Naive thymus-derived CD8-positive, alpha-beta T cell (primary cell): ENCODE measurements around the gene LCE5A. TPM values are rescaled to one million over a fixed set of nuclear protein-coding genes. Genes with fewer than 3 reads are reported as not detected.
"Not testable (repeated sequence)": the region's sequence is repeated elsewhere in the genome, so short reads cannot be mapped to it uniquely, and the experiment has no call there.

Experiments used
- ATAC-seq, 2 donors: fragments of 150-1000 bp; cut with Tn5 transposase in 1 of 2; sonication (Bioruptor Pico), chemical (Tn5 transposase) in 1 of 2; 1 replicate in 1 of 2; 2 replicates in 1 of 2; pipeline ENCODE4 v1.10.0; 2021; ENCODE audit warnings: mild to moderate bottlenecking in 2 of 2, moderate library complexity in 2 of 2
- POLR2A ChIA-PET: fragments of 350-600 bp; sonication (Branson Sonifier 250); formaldehyde crosslinking; loops from one replicate; lab custom pipeline; 2021; ENCODE audit warnings: antibody characterized with exemption; lab: Charles Lee
- DNase-seq, 10 donors: peaks; one replicate each; pipeline versions ENCODE4 v3.0.0 to v3.0.0-alpha.2; 2020 to 2022
- H3K27ac Mint-ChIP-seq, 10 donors: one replicate each; pipeline ENCODE4 v1.8.0; 2020 to 2022; ENCODE audit warnings: mild to moderate bottlenecking in 10 of 10, mixed read lengths in 10 of 10, moderate library complexity in 4 of 10, inconsistent platforms in 1 of 10
- H3K27me3 Mint-ChIP-seq, 5 donors: one replicate each; pipeline ENCODE4 v1.8.0; 2021 to 2022; ENCODE audit warnings: mixed read lengths in 5 of 5
- H3K36me3 Mint-ChIP-seq, 3 donors: one replicate each; pipeline ENCODE4 v1.8.0; 2020 to 2022; ENCODE audit warnings: mixed read lengths in 3 of 3, mild to moderate bottlenecking in 2 of 3, inconsistent platforms in 1 of 3
- H3K4me1 Mint-ChIP-seq, 4 donors: one replicate each; pipeline ENCODE4 v1.8.0; 2021 to 2022; ENCODE audit warnings: mixed read lengths in 4 of 4
- H3K4me3 Mint-ChIP-seq, 10 donors: one replicate each; pipeline ENCODE4 v1.8.0; 2020 to 2022; ENCODE audit warnings: mild to moderate bottlenecking in 10 of 10, mixed read lengths in 10 of 10, moderate library complexity in 6 of 10, inconsistent platforms in 1 of 10
- H3K9me3 Mint-ChIP-seq, 9 donors: one replicate each; pipeline ENCODE4 v1.8.0; 2020 to 2022; ENCODE audit warnings: mixed read lengths in 9 of 9, mild to moderate bottlenecking in 3 of 9, inconsistent platforms in 1 of 9, moderate library complexity in 1 of 9
- polyA plus RNA-seq, 3 donors: library from polyadenylated mRNA; unstranded; fragments of 300-500 nt; fragmentation: Illumina TruSeq; gene quantifications; one replicate each; pipeline ENCODE4 v1.2.3, GENCODE V29; 2021
- total RNA-seq, 8 experiments: library from RNA in 2 of 8; stranded (reverse) in 2 of 8; gene quantifications; one replicate each; pipeline ENCODE4 v1.2.3 and lab custom pipeline; 2021 to 2026

The LCE5A gene, protein sequence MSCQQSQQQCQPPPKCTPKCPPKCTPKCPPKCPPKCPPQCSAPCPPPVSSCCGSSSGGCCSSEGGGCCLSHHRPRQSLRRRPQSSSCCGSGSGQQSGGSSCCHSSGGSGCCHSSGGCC
- total RNA-seq (not detected), polyA plus RNA-seq (not detected), total RNA-seq (lab: John Stamatoyannopoulos, UW) (0 reads per million in 6 experiments)

DNA sequence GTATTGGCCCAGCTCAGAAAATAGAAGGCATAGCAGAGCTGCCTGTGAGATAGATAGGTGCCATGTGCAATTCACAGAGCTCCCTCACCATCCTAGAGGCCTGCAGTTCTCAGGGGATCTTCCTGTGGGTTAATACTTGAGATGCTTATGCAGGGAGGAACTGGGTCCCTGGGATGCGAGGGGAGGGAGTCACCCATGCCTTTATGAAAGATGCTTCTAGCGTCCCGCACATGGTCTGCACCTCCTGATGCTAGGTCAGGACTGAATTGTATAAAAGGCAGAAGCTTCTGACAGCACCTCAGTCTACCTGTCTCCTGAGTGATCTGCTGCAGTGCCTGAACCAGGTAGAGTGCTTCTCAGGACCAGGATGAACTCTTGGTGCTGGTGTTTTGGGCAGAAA is at the start of gene LCE5A:
TSS of gene LCE5A (plus strand) at position 301 of the 400 bp plus-strand sequence. CDS start 732 bp downstream, outside the sequence.
- H3K4me1 Mint-ChIP-seq = peaks cover 2 to 8% (median 5%) of the 10 kb centered on the region in 4 donors
- no peak for ATAC-seq
- H3K9me3 Mint-ChIP-seq = peaks cover 0 to 2% (median 0%) of the 10 kb centered on the region in 9 donors
- POLR2A ChIA-PET = no interaction called here
- H3K27me3 Mint-ChIP-seq = peaks cover 37 to 78% (median 53%) of the 10 kb centered on the region in 5 donors
- H3K36me3 Mint-ChIP-seq = no peaks in the 10 kb centered on the region
- DNase-seq = no peak
- no peak within 1 kb of the TSS for H3K27ac Mint-ChIP-seq
- H3K4me3 Mint-ChIP-seq = no peak within 1 kb of the TSS

DNA sequence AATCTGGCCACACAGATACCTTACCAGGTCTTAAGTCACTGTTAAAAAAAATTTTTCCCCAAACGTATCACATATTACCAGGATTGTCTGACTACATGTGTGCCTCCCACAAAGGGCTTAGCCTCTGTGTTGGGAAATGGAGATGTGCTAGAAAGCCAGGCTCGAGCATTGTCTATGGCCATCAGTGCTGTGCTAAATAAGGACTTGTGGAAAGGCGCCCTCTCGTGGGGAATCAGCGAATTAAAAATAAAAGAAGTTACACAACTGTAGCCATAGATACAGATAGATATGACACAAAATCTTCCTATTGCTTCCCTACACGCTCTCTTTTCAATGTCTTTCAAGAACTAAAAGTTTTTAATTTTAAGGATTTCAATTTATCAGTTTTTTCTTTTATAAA is 49.1 kb upstream of the LCE5A start:
- peak; percentile 52 to 60 for ATAC-seq
- H3K27me3 Mint-ChIP-seq = peaks cover 0 to 5% (median 0%) of the 10 kb centered on the region in 5 donors
- peaks cover 0 to 9% (median 0%) of the 10 kb centered on the region in 9 donors for H3K9me3 Mint-ChIP-seq

DNA sequence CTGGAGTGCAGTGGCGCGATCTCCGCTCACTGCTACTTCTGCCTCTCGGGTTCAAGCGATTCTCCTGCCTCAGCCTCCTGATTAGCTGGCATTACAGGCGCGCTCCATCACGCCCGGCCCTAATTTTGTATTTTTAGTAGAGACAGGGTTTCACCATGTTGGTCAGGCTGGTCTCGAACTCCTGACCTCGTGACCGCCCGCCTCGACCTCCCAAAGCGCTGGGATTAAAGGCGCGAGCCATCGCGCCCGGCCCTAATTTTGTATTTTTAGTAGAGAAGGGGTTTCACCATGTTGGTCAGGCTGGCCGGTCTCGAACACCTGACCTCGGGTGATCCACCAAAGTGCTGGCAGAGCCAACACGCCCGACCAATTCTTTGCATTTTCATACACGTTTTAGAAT is 48.0 kb upstream of the LCE5A start:
- DNase-seq = no peak
- peaks cover 0 to 15% (median 6%) of the 10 kb centered on the region in 9 donors for H3K9me3 Mint-ChIP-seq
- H3K4me1 Mint-ChIP-seq = peaks cover 12 to 30% (median 29%) of the 10 kb centered on the region in 4 donors
- H3K36me3 Mint-ChIP-seq = peaks cover 0 to 10% (median 0%) of the 10 kb centered on the region in 3 donors
- ATAC-seq = no peak
- H3K4me3 Mint-ChIP-seq = no peak overlapping the region
- no peak overlapping the region for H3K27ac Mint-ChIP-seq
- H3K27me3 Mint-ChIP-seq = peaks cover 0 to 9% (median 6%) of the 10 kb centered on the region in 5 donors
- POLR2A ChIA-PET = interaction anchor here (0.7 kb wide), 1 partner anchor 378 kb away, joined by 3 read pairs; no protein-coding TSS in a partner anchor

More for the DNA sequence above, 49.1 kb upstream of the LCE5A start:
- Mint-ChIP-seq H3K4me3 (peak overlapping the region in 1 of 10 donors; percentile 21), H3K36me3 (peaks cover 0 to 4% (median 0%) of the 10 kb centered on the region in 3 donors), H3K27ac (peak overlapping the region in 1 of 10 donors; percentile 80), H3K4me1 (peaks cover 12 to 30% (median 29%) of the 10 kb centered on the region in 4 donors)
- POLR2A ChIA-PET = no interaction called here
- peak in 9 of 10 donors; percentile 43 to 72 (median 47) for DNase-seq

DNA sequence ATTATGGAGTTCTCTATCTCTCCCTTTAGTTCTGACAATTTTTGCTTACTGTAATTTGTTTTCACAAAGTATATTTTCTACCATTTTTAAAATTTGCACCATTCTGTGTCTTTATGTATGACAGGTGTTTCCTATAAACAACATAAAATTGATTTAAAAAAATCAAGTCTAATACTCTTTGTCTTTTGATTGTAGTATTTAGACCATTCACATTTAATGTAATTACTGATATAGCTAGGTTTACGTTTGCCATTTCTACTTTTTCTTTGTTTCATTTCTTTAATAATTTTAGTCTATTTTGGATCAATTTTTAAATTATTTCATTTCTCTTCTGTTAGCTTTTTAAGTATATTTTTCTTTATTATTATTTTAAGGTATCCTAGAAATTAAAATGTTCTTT is 44.4 kb upstream of the LCE5A start:
- H3K9me3 Mint-ChIP-seq = peaks cover 0 to 16% (median 6%) of the 10 kb centered on the region in 9 donors
- peaks cover 9 to 22% (median 11%) of the 10 kb centered on the region in 5 donors for H3K27me3 Mint-ChIP-seq
- POLR2A ChIA-PET = no interaction called here
- DNase-seq = no peak
- ATAC-seq = no peak
- H3K27ac Mint-ChIP-seq = no peak overlapping the region
- peaks cover 0 to 12% (median 0%) of the 10 kb centered on the region in 3 donors for H3K36me3 Mint-ChIP-seq
- no peak overlapping the region for H3K4me3 Mint-ChIP-seq
- peaks cover 0 to 3% (median 3%) of the 10 kb centered on the region in 4 donors for H3K4me1 Mint-ChIP-seq

DNA sequence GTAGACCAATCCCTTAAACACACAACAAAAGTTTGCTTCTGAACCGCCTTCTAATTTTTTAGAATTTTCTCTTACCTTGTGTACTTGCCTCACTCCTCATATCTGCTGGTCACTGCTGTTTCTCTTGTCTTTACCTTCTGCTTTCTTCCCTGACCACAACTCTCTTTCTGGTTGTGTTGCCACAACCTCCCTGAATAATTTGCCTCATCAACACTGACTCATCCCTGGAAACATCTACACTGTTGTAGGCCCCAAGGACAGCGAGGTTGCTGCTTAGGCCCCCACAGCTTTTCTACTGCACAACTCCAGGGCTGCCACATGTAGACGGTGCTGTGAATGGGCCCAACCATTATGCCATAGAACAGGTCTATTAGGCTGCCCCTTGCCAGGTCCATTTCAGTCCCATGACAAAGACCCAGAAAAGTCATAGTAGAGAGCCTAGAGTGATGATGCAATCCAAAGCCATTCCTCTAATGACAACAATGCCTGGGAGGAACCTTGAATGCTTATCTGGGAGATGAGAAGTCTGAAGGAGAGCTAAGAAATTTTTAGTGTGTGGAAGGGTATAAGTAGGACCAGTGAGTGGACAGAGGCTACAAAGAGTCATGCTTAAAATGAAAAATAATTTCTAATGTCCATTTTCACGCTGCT is 36.6 kb upstream of the LCE5A start:
- no peak for DNase-seq
- H3K27ac Mint-ChIP-seq = no peak overlapping the region
- peaks cover 8 to 48% (median 38%) of the 10 kb centered on the region in 9 donors for H3K9me3 Mint-ChIP-seq
- no peak for ATAC-seq
- no peaks in the 10 kb centered on the region for H3K4me1 Mint-ChIP-seq
- H3K36me3 Mint-ChIP-seq = peaks cover 2 to 40% (median 19%) of the 10 kb centered on the region in 3 donors
- peaks cover 7 to 19% (median 10%) of the 10 kb centered on the region in 5 donors for H3K27me3 Mint-ChIP-seq
- no peak overlapping the region for H3K4me3 Mint-ChIP-seq
- POLR2A ChIA-PET = no interaction called here

DNA sequence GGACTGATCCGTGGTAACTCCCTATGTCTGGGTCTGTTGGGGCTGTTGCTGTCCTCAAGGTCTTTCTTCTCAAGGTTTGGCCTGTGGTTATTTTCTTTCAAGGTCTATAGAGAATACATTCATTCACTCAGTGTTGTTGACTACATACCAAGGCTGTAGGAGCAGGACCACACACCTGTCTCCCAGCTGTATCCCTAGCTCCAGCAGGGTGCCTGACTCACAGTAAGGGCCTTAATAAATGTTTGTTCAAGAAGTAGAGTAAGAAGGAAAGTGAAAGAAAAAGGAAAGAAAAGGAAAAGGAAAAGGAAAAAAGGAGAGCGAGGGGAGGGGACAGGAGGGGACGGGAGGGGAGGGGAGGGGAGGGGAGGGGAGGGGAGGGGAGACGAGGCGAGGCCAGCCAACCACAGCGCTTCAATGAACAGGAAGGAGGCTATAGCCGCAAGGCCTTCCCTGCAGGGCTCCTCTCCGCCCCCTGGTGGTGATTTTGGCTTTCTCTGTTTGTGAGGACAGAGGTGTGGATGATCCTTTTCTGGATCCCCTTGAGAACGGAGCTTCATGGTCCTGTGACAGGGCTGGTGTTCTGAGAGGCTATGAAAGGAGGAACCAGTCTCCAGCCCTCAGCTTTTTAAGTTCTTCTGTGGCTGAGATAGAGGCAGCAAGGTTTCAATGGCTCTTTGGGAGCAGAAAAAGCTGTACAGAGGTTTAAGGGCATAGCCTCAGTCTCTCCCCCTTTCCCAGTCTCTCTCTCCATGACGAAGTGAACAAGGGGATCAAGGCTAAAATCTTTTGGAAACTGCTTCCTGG is 30.6 kb upstream of the LCE5A start:
- H3K4me3 Mint-ChIP-seq = peak overlapping the region in 1 of 10 donors; percentile 1

DNA sequence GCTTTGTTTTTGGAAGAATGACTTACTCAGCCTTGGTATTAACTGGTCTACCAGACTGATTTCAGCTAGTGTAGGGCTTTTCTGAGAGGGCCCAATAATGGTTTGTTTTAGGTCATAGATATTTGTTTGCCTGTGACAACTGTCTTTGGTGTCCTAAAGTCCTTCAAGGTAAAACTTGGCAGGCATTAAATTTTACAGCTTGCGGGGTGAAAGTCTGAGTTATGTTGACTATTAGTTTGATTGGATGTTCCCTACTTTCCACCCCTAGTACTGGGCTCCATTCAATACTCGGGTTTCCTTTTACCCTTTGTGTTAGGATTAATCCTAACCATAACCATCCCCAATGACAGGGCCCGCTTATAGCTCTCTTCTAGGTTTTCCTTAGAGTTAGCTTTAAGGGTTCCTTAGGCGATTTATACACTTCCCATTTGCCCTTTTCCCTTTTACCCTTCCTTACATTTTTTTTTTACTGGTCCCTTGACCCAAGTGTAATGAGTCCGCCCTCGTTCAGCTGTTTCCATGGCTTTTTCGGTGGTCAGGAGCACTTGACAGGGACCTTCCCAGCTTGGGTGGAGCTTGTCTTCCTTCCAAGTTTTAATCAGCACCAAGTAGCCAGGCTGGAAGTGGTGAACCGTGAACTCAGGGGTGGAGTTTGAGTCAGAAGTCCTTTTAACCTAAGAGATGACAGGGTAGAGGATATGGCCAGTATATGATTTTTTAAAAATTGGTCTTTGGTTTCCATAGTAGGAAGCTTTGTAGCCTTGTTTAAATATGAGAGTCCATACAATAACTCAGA is 28.5 kb upstream of the LCE5A start:
- no peak for DNase-seq
- Mint-ChIP-seq H3K27ac (no peak overlapping the region), H3K4me3 (no peak overlapping the region), H3K4me1 (peaks cover 6 to 14% (median 7%) of the 10 kb centered on the region in 4 donors), H3K27me3 (peaks cover 0 to 3% (median 0%) of the 10 kb centered on the region in 5 donors), H3K9me3 (peaks cover 0 to 17% (median 11%) of the 10 kb centered on the region in 9 donors), H3K36me3 (peaks cover 0 to 14% (median 3%) of the 10 kb centered on the region in 3 donors)
- POLR2A ChIA-PET = no interaction called here
- ATAC-seq = no peak

More for the DNA sequence above, 30.6 kb upstream of the LCE5A start:
- H3K9me3 Mint-ChIP-seq = peaks cover 8 to 35% (median 27%) of the 10 kb centered on the region in 9 donors
- H3K27me3 Mint-ChIP-seq = peaks cover 0 to 4% (median 0%) of the 10 kb centered on the region in 5 donors
- H3K36me3 Mint-ChIP-seq = peaks cover 0 to 27% (median 10%) of the 10 kb centered on the region in 3 donors
- peak overlapping the region in 1 of 10 donors; percentile 40 for H3K27ac Mint-ChIP-seq
- ATAC-seq (peak; percentile 37 to 38), DNase-seq (peak in 9 of 10 donors; percentile 8 to 75 (median 28))
- H3K4me1 Mint-ChIP-seq = peaks cover 6 to 14% (median 7%) of the 10 kb centered on the region in 4 donors
- POLR2A ChIA-PET = no interaction called here

DNA sequence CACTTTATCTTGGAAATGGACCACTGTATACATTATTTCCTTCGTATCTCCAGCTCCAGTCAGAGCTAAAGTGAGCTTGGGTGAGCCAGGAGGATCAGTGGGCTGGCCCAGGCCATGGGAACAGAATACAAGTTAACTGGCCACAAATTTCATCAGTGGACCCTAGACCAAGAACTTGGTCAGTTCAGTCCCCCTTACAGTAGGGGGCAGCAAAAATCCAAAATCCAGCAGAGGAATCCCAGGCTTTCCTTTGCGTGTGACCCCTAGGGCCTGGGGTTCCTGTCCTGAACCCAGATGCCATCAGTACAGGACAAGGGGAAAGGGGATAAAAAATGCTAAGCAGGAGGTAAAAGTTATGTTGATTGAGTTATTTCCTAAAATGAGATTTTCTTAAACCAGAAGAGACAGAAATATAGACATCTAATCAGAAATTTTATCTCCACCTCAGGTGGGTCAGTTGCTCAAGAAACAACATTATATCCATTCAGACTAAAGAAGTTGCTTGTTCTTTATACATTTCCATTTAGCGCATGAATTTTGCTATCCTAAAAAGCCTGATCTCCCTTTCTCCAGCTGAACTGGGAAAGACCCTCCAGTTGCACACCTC is 24.1 kb upstream of the LCE5A start:
- POLR2A ChIA-PET = no interaction called here
- H3K4me3 Mint-ChIP-seq = no peak overlapping the region

DNA sequence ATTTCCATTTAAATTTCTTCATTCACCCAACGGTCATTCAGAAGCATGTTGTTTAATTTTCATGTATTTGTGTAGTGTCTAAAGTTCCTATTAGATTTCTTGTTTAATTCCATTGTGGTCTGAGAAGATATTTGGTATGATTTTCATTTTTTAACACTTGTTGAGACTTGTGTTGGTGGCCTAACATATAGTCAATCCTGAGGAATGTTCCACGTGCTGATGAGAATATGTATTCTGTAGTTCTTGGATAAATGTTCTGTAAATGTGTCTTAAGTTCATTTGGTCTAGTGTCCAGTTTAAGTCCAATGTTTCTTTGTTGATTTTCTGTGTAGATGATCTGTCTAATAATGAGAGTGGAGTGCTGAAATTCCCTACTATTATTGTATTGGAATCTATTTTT is 22.7 kb upstream of the LCE5A start:
- ATAC-seq (no peak), DNase-seq (no peak)
- Mint-ChIP-seq H3K36me3 (no peaks in the 10 kb centered on the region), H3K4me1 (peaks cover 4 to 8% (median 4%) of the 10 kb centered on the region in 4 donors), H3K27ac (no peak overlapping the region), H3K9me3 (peaks cover 0 to 7% (median 4%) of the 10 kb centered on the region in 9 donors), H3K4me3 (no peak overlapping the region), H3K27me3 (peaks cover 0 to 8% (median 0%) of the 10 kb centered on the region in 5 donors)
- POLR2A ChIA-PET = no interaction called here

More for the DNA sequence above, 24.1 kb upstream of the LCE5A start:
- Mint-ChIP-seq H3K4me1 (peaks cover 4 to 8% (median 4%) of the 10 kb centered on the region in 4 donors), H3K27me3 (peaks cover 0 to 8% (median 0%) of the 10 kb centered on the region in 5 donors), H3K27ac (peak overlapping the region in 1 of 10 donors; percentile 29), H3K36me3 (no peaks in the 10 kb centered on the region), H3K9me3 (peaks cover 0 to 6% (median 4%) of the 10 kb centered on the region in 9 donors)
- ATAC-seq (no peak), DNase-seq (no peak)

DNA sequence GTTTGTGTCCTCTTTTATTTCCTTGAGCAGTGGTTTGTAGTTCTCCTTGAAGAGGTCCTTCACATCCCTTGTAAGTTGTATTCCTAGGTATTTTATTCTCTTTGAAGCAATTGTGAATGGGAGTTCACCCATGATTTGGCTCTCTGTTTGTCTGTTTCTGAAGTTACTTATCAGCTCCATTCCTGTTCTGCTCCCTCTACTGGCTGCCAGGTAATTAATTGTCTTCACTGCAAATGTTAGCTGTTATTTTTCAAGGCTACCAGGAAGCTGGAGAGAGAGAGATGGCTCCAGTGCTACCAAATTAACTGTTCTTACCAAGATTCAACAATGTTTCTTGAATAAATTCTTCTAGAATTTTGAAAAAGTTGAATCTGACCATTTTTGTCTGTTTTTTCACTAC is 19.1 kb upstream of the LCE5A start:
- ATAC-seq, H3K9me3 Mint-ChIP-seq, H3K4me3 Mint-ChIP-seq, POLR2A ChIA-PET, H3K4me1 Mint-ChIP-seq, H3K27ac Mint-ChIP-seq, DNase-seq, H3K36me3 Mint-ChIP-seq: not testable (repeated sequence)
- H3K27me3 Mint-ChIP-seq = peaks cover 2 to 25% (median 14%) of the 10 kb centered on the region in 5 donors

DNA sequence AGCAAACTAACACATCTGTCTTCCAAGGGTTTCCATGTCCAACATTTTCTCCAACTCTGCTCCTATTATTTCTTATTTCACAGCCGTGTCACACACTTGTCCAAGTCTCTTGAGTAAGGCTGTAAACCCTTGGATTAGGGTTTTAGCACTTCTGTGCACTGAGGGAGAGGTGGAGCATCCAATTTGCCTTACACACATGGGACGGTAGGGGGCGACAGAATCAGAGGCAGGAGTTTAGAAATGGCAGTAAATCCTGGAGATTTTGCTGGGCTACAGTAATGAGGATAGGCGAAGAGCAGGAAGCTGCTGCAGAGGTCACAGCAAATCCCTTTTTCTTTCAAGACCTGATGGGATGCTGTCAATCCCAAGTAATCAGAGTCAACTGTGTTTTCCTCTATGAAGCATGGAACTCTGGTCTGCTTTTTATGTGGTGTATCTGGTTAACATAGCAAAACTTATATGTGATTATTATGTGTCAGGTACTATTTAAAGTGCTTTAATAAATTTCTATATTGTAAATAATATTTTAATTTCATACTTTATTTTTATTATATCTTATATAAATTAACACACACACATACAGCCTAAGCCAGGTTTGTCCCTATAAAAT is 15.4 kb upstream of the LCE5A start:
- ATAC-seq (no peak), DNase-seq (no peak)
- POLR2A ChIA-PET = no interaction called here
- Mint-ChIP-seq H3K4me3 (no peak overlapping the region), H3K9me3 (peaks cover 0 to 3% (median 0%) of the 10 kb centered on the region in 9 donors), H3K36me3 (no peaks in the 10 kb centered on the region), H3K27ac (no peak overlapping the region), H3K27me3 (peaks cover 2 to 25% (median 14%) of the 10 kb centered on the region in 5 donors), H3K4me1 (no peaks in the 10 kb centered on the region)
